ENCODE results near the gene RDH16. TPM values are rescaled to one million over a fixed set of nuclear protein-coding genes. Genes with fewer than 3 reads are reported as not detected.

Gene RDH16
- total RNA-seq, 4 donors from 2014 or later = 0.22 to 1.3 TPM; not detected in 2

GRCh38 chr12:56933826-56934625 lies 23.4 kb downstream of the RDH16 start, which contains the start of gene SDR9C7:
Gene SDR9C7 (minus strand): TSS chr12:56934408. CDS start chr12:56934261, 147 bp downstream.
- no peak within 1 kb of the TSS for H3K27ac ChIP-seq
- intact Hi-C loops (cut with DNase I) = no loop called here
- DNase-seq = peak; percentile 10 to 19
- no peak within 1 kb of the TSS for H3K4me3 ChIP-seq (replicated peaks in 1 of 3)
- WGBS, 2 donors = 86 to 91% methylated on average over 15 of the region's 15 CpGs
- H3K9me3 ChIP-seq = no peaks in the 10 kb centered on the region
- peaks cover 0 to 9% of the 10 kb centered on the region in 2 donors for H3K4me1 ChIP-seq
- H3K36me3 ChIP-seq = no peaks in the 10 kb centered on the region
- TF ChIP-seq CTCF (IDR thresholded peaks at IDR 0.05) = no peak
- no peak for TF ChIP-seq POLR2A (IDR thresholded peaks at IDR 0.05)
- no peaks in the 10 kb centered on the region for H3K27me3 ChIP-seq

- H3K4me3 ChIP-seq (replicated peaks in 1 of 3) = no peak overlapping the region
- no peaks in the 10 kb centered on the region for H3K36me3 ChIP-seq
- peaks cover 0 to 9% of the 10 kb centered on the region in 2 donors for H3K4me1 ChIP-seq
- H3K27me3 ChIP-seq = no peaks in the 10 kb centered on the region
- no peak overlapping the region for H3K27ac ChIP-seq
- TF ChIP-seq CTCF (IDR thresholded peaks at IDR 0.05) (no peak), POLR2A (IDR thresholded peaks at IDR 0.05) (no peak)
- intact Hi-C loops (cut with DNase I) = no loop called here
- no peaks in the 10 kb centered on the region for H3K9me3 ChIP-seq
- DNase-seq = no peak
- WGBS, 2 donors = 83 to 93% methylated on average over 1 of the region's 1 CpG
These were observed 24.5 kb downstream of the RDH16 start for GRCh38 chr12:56932867-56933266.

GRCh38 chr12:56932146-56932545 lies 25.3 kb downstream of the RDH16 start:
- Histone ChIP-seq H3K4me3 (replicated peaks in 1 of 3) (no peak overlapping the region), H3K27me3 (no peaks in the 10 kb centered on the region), H3K4me1 (peaks cover 0 to 9% of the 10 kb centered on the region in 2 donors), H3K36me3 (no peaks in the 10 kb centered on the region), H3K27ac (no peak overlapping the region), H3K9me3 (no peaks in the 10 kb centered on the region)
- TF ChIP-seq CTCF (IDR thresholded peaks at IDR 0.05) = no peak
- no peak for TF ChIP-seq POLR2A (IDR thresholded peaks at IDR 0.05)
- DNase-seq = no peak
- 75 to 76% methylated on average over 5 of the region's 5 CpGs for WGBS, 2 donors
- intact Hi-C loops (cut with DNase I) = no loop called here

- no peaks in the 10 kb centered on the region for H3K27me3 ChIP-seq
- WGBS, 2 donors = 79 to 87% methylated on average over 2 of the region's 2 CpGs
- no peak overlapping the region for H3K4me3 ChIP-seq (replicated peaks in 1 of 3)
- H3K27ac ChIP-seq = no peak overlapping the region
- no peaks in the 10 kb centered on the region for H3K36me3 ChIP-seq
- H3K4me1 ChIP-seq = peaks cover 0 to 9% of the 10 kb centered on the region in 2 donors
- no peaks in the 10 kb centered on the region for H3K9me3 ChIP-seq
- DNase-seq = no peak
- intact Hi-C loops (cut with DNase I) = no loop called here
- TF ChIP-seq POLR2A (IDR thresholded peaks at IDR 0.05) = no peak
- no peak for TF ChIP-seq CTCF (IDR thresholded peaks at IDR 0.05)
These were observed 25.9 kb downstream of the RDH16 start for GRCh38 chr12:56931474-56931978.

GRCh38 chr12:56930241-56930640 lies 27.2 kb downstream of the RDH16 start:
- WGBS, 2 donors = 91 to 95% methylated on average over 7 to 8 of the region's 8 CpGs
- no peak overlapping the region for H3K27ac ChIP-seq
- DNase-seq = no peak
- no peaks in the 10 kb centered on the region for H3K27me3 ChIP-seq
- no peak for TF ChIP-seq CTCF (IDR thresholded peaks at IDR 0.05)
- TF ChIP-seq POLR2A (IDR thresholded peaks at IDR 0.05) = no peak
- peaks cover 0 to 9% of the 10 kb centered on the region in 2 donors for H3K4me1 ChIP-seq
- H3K9me3 ChIP-seq = no peaks in the 10 kb centered on the region
- intact Hi-C loops (cut with DNase I) = no loop called here
- no peak overlapping the region for H3K4me3 ChIP-seq (replicated peaks in 1 of 3)
- no peaks in the 10 kb centered on the region for H3K36me3 ChIP-seq
